Measurements from ENCODE around the gene NUP107. TPM values are rescaled to one million over a fixed set of nuclear protein-coding genes. Genes with fewer than 3 reads are reported as not detected.
A peak's percentile ranks its signal among the peaks of the same experiment; 100 is the strongest.

Gene NUP107
- polyA plus RNA-seq (2011; rRNA removed), result 127 and 194 TPM in 2 replicates
- 42.2 and 46.2 TPM in 2 replicates for polyA plus RNA-seq (2012; cell fraction: cytosol; rRNA removed)
- polyA plus RNA-seq (2012; cell fraction: nucleus; rRNA removed), result 34.5 and 49.3 TPM in 2 replicates
- polyA plus RNA-seq (2017; fragmentation: RNase III; extraction: RNeasy Plus Mini Kit Qiagen cat#74134 plus additional on column Dnase treatment), result 78.5 to 86.0 TPM (median 79.3 TPM) in 3 replicates
- polyA minus RNA-seq (2011; rRNA and poly(A)+ RNA removed), result 58.6 and 59.1 TPM in 2 replicates

GRCh38 chr12:68686595-68687521 is at the start of gene NUP107:
Gene NUP107, plus strand, starts transcription at chr12:68686978. Its CDS starts 88 bp downstream, at chr12:68687066.
- peak; percentile 43 for FAIRE-seq
- TF ChIP-seq ZSCAN20 (CRISPR knock-in tag; IDR thresholded peaks at IDR 0.05), result no peak
- no peak for TF ChIP-seq REST (IDR thresholded peaks at IDR 0.05)
- TF ChIP-seq CBX2 (IDR thresholded peaks at IDR 0.05; ENCODE audit: borderline replicate concordance, low read depth), result no peak
- TF ChIP-seq HEYL (CRISPR knock-in tag; IDR thresholded peaks at IDR 0.05), result no peak
- peak; percentile 63; the same call in 1 of the 3 replicates for TF ChIP-seq BCL3 (IDR thresholded peaks at IDR 0.05)
- TF ChIP-seq EHMT2 (IDR thresholded peaks at IDR 0.05; ENCODE audit: low read depth), result no peak
- TF ChIP-seq NPAS2 (CRISPR knock-in tag; IDR thresholded peaks at IDR 0.05; ENCODE audit: borderline replicate concordance), result no peak
- TF ChIP-seq CHD2 (IDR thresholded peaks at IDR 0.05; ENCODE audit: low read length, partially characterized antibody), result peak; percentile 61
- no peak for TF ChIP-seq HOXB5 (CRISPR knock-in tag; IDR thresholded peaks at IDR 0.05)
- TF ChIP-seq RNF2 (IDR thresholded peaks at IDR 0.05; ENCODE audit: borderline replicate concordance, low read depth), result no peak
- peak; percentile 21; the same call in 1 of the 3 replicates for TF ChIP-seq SMC3 (IDR thresholded peaks at IDR 0.05)
- peak; percentile 61 to 95; a peak in 3 of 5 replicates for TF ChIP-seq JUN (IDR thresholded peaks at IDR 0.05)
- peak; percentile 96 for TF ChIP-seq MYC (IDR thresholded peaks at IDR 0.05; ENCODE audit: borderline replicate concordance, low read length)
- TF ChIP-seq POLR2A (IDR thresholded peaks at IDR 0.05; ENCODE audit: low read length), result peak; percentile 60
- no peak for TF ChIP-seq MAZ (IDR thresholded peaks at IDR 0.05; ENCODE audit: borderline replicate concordance, low read depth, low read length)
- no peak for TF ChIP-seq EP300 (IDR thresholded peaks at IDR 0.05)
- TF ChIP-seq MAFK (IDR thresholded peaks at IDR 0.05; ENCODE audit: partially characterized antibody), result no peak
- TF ChIP-seq EHF (CRISPR knock-in tag; IDR thresholded peaks at IDR 0.05), result 0 out of 2 replicates have a peak, but pooled peaks have one; percentile 50
- peak; percentile 97 for TF ChIP-seq MAX (IDR thresholded peaks at IDR 0.05)
- TF ChIP-seq ATOH8 (CRISPR knock-in tag; IDR thresholded peaks at IDR 0.05; ENCODE audit: low read depth), result no peak
- no peak for TF ChIP-seq POLR2AphosphoS2 (conservative IDR thresholded peaks at IDR 0.05; ENCODE audit: low read length)
- TF ChIP-seq NR3C1 (IDR thresholded peaks at IDR 0.05), result no peak
- peak in 1 of 2 experiments; percentile 3; a peak in 2 of 5 replicates for TF ChIP-seq RAD21 (conservative IDR thresholded peaks at IDR 0.05 in 1 of 2, IDR thresholded peaks at IDR 0.05 in 1 of 2)
- no peak for TF ChIP-seq ZFP36 (IDR thresholded peaks at IDR 0.05; ENCODE audit: borderline replicate concordance, partially characterized antibody)
- peak; percentile 98 for TF ChIP-seq KDM5A (IDR thresholded peaks at IDR 0.05)
- TF ChIP-seq USF2 (IDR thresholded peaks at IDR 0.05), result no peak
- no peak for TF ChIP-seq TP53 (CRISPR knock-in tag; IDR thresholded peaks at IDR 0.05)
- 0 out of 2 replicates have a peak, but pooled peaks have one; percentile 1 for TF ChIP-seq NFE2L2 (conservative IDR thresholded peaks at IDR 0.05; ENCODE audit: low read length)
- TF ChIP-seq PHF8 (IDR thresholded peaks at IDR 0.05; ENCODE audit: borderline replicate concordance, low read depth), result peak; percentile 72
- no peak for TF ChIP-seq ZNF302 (CRISPR knock-in tag; IDR thresholded peaks at IDR 0.05)
- TF ChIP-seq GATA3 (IDR thresholded peaks at IDR 0.05; ENCODE audit: borderline replicate concordance), result peak; percentile 63; the same call in 1 of the 2 replicates

More at GRCh38 chr12:68686595-68687521, at the start of gene NUP107:
- Histone ChIP-seq H3K4me2 (peak within 1 kb of the TSS; percentile 91), H3K4me1 (peaks cover 18% of the 10 kb centered on the region), H3K4me3 (peak within 1 kb of the TSS; percentile 84), H3K27ac (peak within 1 kb of the TSS; percentile 82 to 88), H3K9me3 (no peaks in the 10 kb centered on the region)
- peak; percentile 97 to 98 for ATAC-seq
- ChIA-PET POLR2A (interaction anchor here (1.0 to 1.1 kb wide), 2 partner anchors 59 to 122 kb away, joined by 3 read pairs; partner anchors contain the start of genes MDM2 and SLC35E3), CTCF (interaction anchor here (1.4 kb wide), 1 partner anchor 328 kb away, joined by 5 read pairs; no protein-coding TSS in a partner anchor)
- peak; percentile 93 to 99 for DNase-seq (ENCODE audit: low read depth in 1 of 2, low spot score in 1 of 2)
- WGBS (ENCODE audit: missing lambda C conversion rate), result 2% methylated on average over 44 of the region's 44 CpGs
